GM19438 (cell line): ENCODE measurements around the gene TMEM119.

Source experiments
- ATAC-seq: cut with Tn5 transposase; IDR thresholded peaks from one replicate; pipeline ENCODE4 v1.9.1; 2021; ENCODE audit warnings: low read depth; ENCODE audit not compliant: unreplicated experiment

TMEM119 gene

DNA sequence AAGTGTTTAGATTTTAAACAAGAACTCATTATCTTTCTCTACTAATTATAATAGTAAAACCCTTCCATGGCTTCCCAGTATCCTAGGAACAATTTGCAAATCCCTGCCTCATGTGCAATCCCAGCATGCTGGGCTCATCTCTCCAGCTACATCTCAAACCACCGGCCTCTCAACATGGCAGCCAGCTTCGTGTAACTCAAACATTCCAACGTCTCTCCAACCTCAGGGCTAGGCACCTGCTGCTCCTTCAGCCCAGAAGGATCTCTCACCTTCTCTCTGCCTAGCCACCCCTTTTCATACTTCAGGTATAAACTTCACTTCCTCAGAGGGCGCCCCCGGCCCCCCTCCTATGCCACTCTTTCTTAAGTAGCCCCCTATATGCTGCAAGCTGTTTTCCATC, 44.1 kb downstream of the TMEM119 start:
- no peak for ATAC-seq

DNA sequence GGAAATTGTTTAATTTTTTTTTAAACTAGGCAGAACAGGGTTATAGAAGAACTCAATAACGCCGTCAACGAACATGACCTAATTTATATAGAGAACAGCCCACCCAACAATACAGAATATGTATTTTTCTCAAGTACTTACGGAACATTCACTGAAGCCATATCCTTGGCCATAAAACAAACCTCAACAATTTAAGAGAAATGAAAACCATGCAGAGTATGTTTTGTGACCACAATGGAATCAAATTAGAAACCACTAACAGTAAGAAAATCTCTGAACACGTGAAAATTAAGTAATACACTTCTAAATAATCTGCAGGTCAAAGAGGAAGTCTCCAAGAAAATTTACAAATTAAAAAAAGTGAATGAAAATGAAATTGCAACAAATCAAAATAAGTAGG, 46.3 kb downstream of the TMEM119 start:
- ATAC-seq, result no peak

DNA sequence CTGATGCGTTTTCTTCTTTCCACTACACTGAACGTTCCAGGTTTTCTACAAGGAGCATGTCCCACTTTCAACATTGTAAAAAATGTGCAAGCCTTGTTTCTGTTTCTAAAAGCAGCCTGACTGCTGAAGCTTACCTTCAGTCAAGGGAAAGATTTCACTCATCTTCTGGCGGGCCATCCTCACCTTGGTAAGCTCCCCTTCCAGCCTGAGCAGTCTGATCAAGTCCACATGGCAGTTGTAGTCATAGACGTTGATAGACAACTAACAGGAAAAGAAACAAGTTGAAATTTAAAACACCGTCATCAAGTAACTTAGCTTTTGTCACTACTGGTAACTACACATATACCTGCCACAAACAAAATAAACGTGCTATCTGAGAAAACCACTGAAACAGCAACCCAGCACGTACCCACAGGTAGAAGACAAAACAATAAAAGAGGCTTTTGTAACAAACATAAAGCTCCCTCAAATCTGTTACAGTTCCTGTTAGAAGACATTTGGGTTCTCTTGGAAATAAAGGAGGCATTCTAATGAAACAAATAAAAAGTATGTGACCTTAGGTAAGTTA, 48.8 kb downstream of the TMEM119 start:
- no peak for ATAC-seq

DNA sequence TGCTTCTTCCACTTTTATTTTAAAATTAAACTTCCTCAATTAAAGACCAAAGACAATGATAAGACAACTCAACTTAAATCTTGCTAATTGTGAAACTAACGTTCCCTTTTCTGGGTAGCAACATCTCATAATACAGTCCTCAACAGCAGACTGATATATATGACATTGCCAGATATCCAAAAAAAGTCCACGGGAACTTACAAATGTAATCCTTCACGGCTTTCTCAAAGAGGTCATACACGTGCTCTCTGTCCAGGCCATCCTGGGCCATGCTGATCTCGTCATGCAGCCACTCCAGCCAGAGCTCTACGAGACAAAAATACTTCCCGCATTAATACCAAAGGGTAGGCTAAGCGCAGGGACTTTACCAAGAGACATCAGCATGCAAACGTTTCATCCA, 50.2 kb downstream of the TMEM119 start:
- no peak for ATAC-seq

DNA sequence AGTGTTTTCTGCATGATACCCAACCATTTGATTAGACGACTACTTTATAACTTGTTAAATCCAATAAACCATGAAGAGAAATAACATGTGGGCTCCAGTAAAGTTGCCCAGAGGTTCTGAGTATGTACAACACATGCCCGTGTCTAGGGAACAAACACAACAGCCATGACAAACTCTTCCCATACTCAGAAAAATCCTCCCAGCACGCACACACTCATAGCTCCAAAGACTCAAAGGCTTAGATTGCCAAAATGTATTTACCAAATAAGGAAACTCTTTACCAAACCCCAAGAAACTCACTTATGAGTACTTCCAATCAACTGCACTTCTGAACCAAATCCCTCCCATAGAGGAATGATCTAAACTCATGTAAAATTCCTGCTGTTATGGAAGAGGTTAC, 54.2 kb downstream of the TMEM119 start:
- no peak for ATAC-seq

DNA sequence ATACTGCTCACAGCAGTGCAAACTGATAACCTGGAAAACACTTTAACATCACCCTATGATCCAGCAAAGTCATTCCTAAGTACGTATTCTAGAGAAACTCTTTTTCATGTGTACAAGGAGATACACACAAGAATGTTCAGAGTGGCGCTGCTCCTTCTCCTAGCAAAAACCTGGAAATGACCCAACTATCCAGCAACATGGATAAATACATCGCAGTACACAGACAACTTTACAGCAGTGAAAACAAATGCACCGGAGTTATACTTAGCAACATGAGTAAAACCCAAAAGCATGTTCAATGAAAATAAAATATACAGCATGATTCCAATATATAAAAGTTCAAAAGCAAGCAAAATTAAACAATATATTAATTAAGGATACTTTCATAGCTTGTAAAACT, 55.6 kb downstream of the TMEM119 start:
- ATAC-seq, result no peak
